Middle frontal gyrus (tissue), 1 donor: ENCODE results near the gene C1orf74.

Source experiments
- DNase-seq: peaks from one replicate; pipeline ENCODE4 v3.0.0-alpha.2; 2015; ENCODE audit warnings: low spot score; ENCODE audit errors: extremely low spot score

The C1orf74 gene

DNA sequence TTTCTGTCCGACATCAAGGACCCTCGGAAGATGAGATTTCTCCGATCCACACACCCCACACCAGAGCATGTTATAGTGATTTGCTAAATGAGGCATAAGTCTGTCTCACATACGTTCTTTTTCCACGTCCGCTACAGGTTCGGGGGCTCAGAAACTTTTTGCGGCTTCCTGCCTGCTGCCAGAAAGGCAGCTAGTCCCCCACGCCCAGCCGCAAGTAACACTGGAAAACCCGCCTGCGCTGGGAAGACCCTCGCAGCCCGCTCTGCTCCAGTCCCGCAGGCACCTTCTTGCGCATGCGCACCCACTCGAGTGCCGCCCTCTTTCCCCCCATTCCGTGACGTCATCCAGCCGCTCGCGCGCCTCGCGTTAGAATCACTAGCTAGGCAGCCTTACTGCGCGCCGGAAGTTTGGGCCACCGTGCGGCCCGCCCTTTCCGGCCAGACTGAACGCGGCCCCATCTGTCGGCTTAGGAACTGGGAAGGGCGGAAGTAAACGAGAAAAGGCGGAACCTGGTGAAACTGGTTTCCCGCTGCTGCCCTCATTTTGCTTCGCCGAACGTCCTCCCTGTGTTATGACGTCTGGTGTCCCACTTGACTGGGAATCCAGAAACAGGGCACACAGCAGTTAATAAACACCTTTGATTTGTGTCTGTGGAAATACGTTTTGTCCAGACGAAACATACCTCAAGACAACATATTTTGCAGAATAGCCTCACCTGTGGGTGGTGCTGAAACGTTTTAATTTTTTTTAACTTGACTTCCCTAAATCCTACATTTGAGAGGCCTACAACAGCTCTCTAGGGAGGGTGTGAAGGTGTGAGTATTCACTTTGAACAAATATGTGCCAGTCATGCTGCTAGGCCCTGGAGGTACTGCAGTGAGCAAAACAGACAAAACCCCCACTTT is at the start of gene C1orf74:
C1orf74 (minus strand) TSS at position 295 of the 905 bp plus-strand sequence. CDS start 925 bp downstream, outside the sequence.
- peak; percentile 96 for DNase-seq

DNA sequence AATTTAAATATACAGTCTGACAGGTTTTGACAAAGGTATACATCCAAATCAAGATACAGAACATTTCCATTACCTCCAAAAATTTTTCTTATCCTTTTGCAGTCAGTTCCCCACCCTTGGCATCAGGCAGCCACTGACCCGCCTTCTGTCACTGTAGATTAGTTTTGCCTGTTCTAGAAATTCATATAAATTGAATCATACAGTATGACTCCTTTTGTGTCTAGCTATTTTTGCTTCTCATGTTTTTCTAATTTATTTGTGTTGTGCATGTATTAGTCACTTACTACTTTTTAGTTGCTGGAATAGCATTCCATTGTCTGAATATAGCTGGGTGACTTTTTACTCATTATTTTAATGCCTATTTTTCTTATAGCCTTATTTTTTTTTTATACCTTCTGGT is 47.3 kb upstream of the C1orf74 start:
- no peak for DNase-seq

DNA sequence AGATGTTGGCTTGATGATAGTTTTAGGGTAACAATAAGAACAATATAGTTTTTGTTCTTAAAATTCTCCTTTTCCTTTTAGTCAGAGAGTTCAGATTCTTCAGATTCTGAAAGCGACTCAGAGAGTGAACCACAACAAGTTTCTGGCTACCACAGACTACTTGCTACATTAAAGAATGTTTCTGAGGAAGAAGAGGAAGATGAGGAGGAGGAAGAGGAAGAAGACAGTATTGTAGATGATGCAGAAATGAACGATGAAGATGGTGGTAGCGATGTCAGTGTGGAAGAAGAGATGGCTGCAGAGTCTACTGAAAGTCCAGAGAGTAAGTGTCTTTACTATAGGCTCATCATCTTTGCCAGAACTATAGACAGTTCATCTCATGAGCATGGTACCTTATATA is 46.4 kb upstream of the C1orf74 start:
- DNase-seq, result no peak

DNA sequence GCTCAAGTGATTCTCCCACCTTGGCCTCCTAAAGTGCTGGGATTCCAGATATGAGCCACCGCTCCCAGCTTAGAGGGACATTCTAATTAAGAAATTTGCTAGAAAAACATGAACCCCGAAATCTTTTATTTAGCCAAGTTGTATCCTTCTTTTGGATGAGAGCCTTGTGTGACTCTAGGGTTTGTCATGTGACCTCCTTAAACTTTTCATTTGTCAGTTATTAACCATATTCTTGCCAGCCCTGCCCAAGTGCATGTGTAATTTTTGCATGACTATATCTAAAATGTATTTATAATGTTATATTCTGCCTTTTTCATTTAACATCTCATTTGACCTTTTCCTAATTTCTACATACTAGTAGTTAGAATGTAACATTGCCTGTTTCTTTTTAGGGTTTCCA is 45.4 kb upstream of the C1orf74 start:
- DNase-seq, result no peak

DNA sequence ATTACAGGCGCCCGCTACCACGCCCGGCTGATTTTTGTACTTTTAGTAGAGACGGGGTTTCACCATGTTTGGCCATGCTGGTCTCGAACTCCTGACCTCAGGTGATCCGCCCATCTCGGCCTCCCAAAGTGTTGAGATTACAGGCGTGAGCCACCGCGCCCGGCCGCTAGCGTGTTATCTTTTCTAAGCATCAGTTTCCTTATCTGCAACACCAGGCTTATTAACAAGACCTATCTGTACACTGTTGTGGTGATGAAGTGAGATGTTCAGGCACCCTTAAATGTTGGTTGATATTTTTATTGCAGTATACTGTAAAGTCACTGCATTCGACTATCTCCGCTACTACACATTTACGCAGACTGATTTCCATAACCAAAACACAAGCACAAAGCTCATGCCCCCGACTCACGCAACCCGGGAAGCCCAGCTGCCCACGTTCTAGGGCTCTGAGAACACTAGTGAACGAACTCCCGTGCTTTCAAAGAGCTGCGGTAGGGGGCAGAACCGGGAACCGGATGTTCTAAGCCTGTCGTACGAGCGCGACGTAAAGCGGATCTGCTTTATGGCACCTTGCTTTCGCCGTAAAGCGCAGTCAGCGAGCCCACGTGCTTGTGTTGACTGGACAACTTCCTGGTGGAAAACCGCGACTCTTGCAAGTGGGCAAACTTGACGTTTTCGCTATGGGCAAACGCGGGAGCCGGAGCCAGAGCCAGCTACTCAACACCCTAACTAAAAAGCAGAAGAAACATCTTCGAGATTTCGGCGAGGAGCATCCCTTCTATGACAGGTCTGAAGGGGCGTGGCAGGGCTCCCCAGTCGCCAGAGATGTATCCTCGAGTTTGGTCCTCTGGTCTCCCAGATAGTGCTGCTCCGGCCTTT is 43.3 kb upstream of the C1orf74 start, which contains the start of gene UTP25:
UTP25 (plus strand) TSS at position 589 of the 879 bp plus-strand sequence; CDS start at position 681, 92 bp downstream.
- peak; percentile 92 for DNase-seq

DNA sequence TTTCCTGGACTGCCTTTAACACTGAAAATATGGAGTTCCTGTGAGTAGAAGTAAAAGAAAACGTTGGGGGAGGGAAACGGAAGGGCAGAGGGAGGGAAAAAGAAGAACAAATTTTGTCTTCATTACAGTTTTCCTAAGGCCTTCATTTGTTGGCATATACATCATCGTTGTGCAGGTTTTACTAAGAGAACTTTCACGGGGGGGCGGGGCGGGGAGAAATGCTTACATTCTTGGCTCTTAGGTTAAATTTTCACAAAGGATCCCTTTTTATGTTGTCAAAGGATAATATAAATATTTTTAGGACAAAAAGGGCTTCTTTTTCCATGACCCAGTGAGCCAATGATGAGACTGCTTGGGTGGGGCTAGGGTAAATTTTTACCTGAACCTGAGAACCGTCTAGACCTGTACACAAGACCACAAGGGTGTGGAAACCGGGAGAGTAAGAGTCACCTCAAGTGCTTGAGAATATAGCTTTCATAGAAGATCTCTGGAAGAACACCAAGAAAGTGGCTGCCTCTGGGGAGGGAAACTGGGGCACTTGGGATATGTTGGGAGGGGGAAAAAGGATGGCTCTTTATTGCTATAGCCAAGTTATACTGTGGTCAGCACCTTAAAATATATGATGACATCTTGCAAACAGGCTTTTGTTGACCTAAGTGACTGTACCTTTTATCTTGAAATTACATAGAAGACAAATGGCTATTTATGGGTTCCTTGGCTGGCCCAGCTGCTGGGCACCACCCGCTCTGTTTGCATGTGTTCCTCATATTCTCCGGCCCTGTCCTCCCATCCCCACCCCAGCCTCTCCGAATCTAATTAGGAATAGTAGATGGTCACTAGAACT is 41.5 kb upstream of the C1orf74 start:
- DNase-seq, result no peak

DNA sequence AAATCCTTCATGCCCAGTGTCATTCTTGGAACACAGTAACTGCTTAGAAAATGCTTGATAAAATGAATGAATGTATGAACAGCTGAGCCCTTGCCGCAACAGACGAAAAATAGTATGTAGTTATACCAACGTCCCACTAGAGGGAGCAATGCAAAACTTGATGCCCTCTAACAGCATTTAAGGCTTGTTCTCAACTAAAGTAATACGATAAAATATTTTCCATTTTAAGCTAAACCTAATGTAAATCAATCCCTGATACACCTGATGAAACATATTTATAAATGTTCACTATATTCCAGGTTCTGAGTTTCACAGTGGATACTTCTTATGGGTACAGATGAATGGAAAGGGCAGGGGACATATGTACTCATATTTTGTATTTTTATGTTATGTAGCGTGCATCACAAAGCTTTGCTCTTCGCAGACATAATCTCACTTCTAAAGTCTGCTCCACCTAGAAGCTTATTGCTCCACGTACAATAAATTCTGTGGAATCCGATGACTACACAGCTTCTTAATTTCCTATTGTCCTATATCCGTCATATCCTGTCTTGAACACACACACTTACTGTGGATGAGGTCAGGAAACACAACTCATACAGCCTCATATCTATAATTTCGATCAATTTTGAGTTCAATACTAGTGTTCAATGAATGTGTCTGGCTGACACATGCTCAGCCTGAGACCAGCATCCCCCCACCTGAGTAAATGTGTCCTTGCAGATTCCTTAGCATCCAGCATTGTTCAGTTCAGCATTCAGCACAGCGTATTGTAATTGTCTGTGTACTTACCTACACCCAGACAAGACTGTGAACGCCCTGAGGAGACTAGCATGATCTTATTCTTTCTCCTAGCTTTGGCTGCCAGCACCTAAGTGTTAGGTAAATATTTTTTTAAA is 39.0 kb upstream of the C1orf74 start:
- DNase-seq, result peak; percentile 24

DNA sequence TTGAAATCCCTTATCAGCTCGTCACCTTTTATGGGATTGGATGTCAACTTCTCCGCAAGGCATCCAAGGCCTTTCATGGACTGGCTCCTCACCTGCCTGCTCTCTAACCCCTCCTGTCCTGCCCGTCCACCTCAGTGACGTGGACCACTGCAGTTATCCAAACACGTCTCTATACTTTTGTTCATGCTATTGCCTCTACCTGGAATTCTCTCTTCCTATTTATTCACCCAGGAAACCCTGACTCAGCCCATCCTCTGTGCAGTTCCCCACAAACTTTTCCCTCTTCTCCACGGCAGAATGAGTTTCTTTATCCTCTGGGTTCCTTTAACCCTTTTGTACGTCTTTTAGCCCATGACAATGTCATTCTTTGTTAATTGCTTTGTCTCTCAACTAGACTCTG is 38.3 kb upstream of the C1orf74 start:
- DNase-seq, result no peak

DNA sequence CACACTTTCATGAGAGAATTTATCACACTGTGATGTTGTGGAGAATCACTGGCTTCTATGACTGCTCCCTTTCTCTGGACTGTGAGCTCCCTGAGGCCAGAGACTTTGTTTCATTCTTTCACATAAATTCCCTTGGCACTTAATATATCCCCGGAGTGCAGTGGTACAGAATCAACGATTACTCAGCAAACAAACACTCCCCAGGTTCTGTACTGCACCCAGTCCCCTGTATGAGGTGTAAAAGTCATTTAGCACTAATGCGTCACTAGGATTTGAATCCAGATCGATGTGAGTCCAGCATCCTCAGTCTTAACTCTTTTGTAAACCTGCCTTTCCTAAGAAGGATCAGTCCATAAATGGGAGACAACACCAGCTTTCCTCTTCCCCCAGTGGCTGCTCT is 36.6 kb upstream of the C1orf74 start:
- no peak for DNase-seq

DNA sequence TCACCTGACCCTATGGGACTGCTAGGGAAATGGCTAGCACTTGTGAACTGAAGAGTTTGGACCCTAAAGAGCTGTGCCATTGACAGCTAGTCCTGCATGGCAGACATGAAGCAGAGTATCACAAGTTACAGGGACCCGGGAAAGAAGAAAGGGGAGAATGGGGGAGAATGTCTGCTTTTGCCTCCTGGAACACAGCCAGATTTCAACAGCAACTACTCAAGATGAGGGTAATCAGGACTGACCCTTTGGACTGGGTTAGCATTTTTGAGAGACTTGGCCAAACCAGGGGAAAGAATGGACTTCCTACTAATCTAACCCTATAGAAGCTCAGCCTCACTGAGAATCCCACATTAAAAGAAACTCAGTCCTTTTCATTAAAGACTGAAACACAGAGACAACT is 34.7 kb upstream of the C1orf74 start:
- DNase-seq, result no peak

DNA sequence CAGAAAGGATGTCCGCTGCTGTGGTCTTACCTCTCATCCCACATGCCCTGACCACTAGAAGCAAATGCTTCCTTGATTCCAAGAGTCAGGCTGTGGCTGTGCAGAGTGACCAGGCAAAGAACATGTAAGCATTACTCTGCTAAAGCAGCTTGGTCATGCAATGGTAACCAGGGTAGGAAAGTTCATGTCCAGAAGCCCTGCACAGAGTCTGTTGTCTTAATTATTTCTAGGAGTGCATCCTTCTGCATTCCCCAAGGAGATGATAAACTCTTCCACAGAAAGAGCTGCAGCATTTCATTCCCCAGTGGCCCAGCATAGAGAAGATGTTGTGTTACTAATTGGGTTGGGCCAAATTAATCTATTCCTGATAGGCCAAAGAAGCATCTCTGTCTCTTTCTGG is 33.3 kb upstream of the C1orf74 start:
- no peak for DNase-seq

DNA sequence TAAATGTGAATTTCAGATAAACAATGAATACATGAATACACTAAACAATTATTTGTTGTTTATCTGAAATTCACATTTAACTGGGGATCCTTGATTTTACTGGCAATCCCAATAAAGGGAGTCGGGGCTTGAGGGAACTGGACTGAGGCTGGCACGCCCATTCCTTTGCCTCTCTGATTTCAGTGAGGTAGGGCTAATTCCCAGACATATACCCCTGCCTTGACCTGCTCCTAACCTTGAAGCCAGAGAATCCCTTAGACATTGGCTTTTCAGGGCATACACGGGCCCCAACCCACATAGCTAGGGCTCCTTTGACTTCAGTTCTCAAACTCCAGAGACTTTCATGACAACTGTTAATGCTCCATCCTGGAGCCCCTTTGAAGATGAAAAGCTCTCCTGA is 32.6 kb upstream of the C1orf74 start:
- DNase-seq, result no peak

DNA sequence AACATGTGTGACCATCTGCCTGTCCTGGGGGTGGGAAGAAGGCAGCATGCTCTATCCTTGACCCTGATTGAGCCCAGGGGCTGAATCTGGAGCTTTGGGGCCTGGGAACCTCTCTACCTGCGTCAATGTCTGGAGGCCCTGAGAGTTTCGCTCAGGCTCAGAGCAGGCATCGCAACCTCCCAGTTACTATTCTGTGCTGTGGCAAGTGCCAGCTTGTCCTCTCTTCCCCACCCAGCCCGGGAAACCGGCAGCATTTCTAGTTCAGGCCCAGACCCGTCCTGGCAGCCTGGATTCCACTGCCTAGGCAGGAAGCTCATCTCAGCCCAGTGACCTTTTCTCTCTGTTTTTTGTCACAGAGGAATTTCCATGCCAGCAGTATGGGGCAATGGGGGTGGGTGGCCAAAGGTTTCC is 31.6 kb upstream of the C1orf74 start:
- no peak for DNase-seq

DNA sequence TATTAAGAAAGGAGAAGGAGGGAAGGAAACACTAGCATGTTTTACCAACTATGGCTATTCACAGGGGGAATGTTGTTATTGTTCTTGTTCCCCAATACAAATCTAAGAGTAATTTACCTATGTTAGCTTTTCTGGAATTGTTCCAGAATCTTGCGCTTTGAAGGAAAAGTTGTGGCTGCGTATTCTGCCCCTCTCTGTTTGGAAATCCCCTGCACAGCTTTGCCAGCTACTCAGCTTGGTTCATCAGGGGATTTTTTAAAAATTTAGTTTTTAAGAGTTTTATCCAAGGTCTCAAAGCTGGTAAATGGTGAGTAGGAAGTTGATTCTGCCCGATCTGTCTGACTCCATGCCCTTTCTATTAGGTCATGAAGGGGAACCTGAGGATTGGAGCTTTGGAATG is 31.1 kb upstream of the C1orf74 start:
- no peak for DNase-seq

DNA sequence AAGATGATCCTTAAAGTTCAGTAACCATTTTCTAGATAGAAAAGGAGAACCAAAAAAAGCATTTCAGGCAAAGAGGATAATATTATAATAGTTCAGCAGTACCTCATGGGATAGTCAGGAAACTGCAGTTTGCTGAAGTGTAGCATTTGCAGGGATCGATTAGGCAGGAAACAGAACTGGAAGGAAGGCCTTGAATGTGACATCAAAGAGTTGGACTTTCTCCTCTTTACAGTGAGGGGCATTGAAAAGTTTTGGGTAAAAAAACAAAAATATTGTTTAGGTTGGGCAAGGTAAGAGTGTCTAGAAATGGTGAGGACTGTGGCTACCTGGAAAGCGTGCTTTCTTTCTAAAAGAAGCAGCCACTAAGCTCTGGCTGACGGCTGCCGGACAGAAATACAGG is 29.5 kb upstream of the C1orf74 start:
- DNase-seq, result no peak

DNA sequence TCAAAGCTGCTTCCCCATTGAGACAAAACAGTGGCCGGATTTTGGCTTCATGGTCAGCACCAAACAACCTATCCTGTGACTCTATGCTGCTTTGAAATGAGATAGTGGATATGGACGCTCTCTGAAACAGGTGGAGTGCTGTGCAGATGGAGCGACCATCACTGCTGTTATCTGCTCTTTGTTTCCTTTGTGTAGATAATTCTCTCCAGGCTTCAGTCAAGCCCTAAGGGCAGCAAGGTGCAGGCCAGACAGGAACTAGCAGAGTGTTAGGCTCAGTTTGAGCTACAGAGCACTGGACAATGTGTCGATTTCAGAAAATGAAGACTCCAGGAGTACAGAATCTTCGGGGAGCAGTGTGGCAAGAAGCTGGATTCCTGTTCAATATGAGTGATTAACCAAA is 26.4 kb upstream of the C1orf74 start:
- no peak for DNase-seq

DNA sequence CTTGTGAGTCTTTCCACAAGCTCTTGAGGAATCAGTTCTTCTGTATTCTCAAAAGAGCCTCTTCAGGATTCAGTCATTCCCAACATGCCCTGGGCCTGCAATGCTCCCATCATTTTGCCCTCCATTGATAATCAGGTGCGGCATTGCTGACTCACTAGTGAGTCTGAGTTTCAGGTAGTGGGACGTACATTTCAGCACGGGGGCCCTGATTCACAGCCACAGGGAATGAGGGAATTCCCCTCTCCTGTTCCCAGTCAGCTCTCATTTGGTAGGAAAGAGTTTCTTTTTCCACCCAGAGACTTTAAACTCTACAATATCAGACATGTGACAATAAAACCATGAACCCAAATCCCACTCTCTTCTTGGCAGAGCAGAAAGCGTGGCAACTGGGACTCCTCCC is 25.3 kb upstream of the C1orf74 start:
- no peak for DNase-seq

DNA sequence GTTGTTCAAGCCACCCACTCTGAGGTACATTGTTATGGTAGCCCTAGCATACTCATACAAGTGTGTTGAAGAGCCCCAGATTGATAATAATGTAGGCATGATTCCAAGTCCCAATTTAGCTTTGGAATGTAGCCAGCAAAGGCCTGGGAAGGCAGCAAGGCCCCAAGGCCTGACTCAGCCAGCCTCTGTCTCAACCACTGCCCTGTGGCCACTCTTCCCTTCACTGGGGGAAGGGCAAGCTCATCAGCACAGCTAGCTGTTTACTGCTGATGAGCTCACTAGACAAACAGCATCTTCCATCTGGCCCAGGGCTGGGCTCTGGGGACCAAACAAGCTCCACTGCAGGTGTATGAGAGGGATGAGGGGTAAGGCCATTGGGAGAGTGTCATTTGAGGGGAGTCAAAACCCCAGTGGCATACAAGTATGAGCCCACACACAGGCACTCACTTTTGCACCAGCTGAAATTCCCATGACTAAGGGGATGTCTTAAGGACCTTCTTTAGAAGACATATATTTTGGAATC is 23.8 kb upstream of the C1orf74 start:
- no peak for DNase-seq

DNA sequence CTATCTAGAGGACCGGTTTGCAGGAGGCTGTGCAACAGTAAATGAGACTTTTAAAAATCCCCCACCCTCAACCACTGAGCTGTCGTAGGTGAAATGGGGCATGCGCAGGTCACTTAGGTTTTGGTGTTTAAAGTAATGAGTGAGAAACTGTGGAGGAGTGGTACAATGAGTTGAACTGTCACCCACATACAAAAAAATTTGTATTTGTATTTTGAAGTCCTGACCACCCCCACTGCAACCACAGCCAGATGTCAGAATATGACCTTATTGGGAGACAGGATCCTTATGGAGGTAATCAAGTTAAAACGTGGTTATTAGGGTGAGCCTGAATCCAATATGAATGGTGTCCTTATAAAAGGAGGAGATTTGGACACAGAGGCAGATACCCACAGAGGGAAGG is 23.1 kb upstream of the C1orf74 start:
- DNase-seq, result no peak
